Spleen (tissue), 11 donors: ENCODE data around the gene RIIAD1. TPM values are rescaled to one million over a fixed set of nuclear protein-coding genes. Genes with fewer than 3 reads are reported as not detected.

ENCODE experiments used
- DNase-seq: peaks from one replicate; pipeline ENCODE4 v3.0.0-alpha.2; 2020
- H3K27ac ChIP-seq, 8 donors: fragments of 200-600 bp; sonication (generic) in 7 of 8; 1 replicate in 4 of 8; 2 replicates in 4 of 8; pipeline versions ENCODE4 v1.5.0 to v1.8.0; 2016 to 2021; ENCODE audit warnings: inconsistent platforms in 4 of 8, mild to moderate bottlenecking in 4 of 8, moderate library complexity in 1 of 8
- H3K27me3 ChIP-seq, 7 donors: fragments of 200-600 bp; sonication (generic) in 6 of 7; replicated peaks in 1 of 7; 1 replicate in 4 of 7; 2 replicates in 3 of 7; pipeline versions ENCODE4 v1.5.0 to v1.8.0; 2016 to 2021; ENCODE audit warnings: inconsistent platforms in 3 of 7, mild to moderate bottlenecking in 1 of 7
- H3K36me3 ChIP-seq, 6 donors: fragments of 200-600 bp; sonication (generic) in 5 of 6; 1 replicate in 4 of 6; 2 replicates in 2 of 6; pipeline versions ENCODE4 v1.5.0 to v1.8.0; 2016 to 2021; ENCODE audit warnings: inconsistent platforms in 2 of 6
- H3K4me1 ChIP-seq, 6 donors: fragments of 200-600 bp; sonication (generic) in 5 of 6; 1 replicate in 3 of 6; 2 replicates in 3 of 6; pipeline versions ENCODE4 v1.5.0 to v1.8.0; 2016 to 2021; ENCODE audit warnings: inconsistent platforms in 3 of 6
- H3K4me3 ChIP-seq, 8 donors: fragments of 200-600 bp; sonication (generic) in 7 of 8; 1 replicate in 4 of 8; 2 replicates in 4 of 8; pipeline versions ENCODE4 v1.5.0 to v1.8.0; 2016 to 2021; ENCODE audit warnings: inconsistent platforms in 4 of 8, mild to moderate bottlenecking in 4 of 8, moderate library complexity in 2 of 8
- H3K9me3 ChIP-seq, 8 donors: fragments of 200-600 bp; sonication (generic) in 7 of 8; 1 replicate in 4 of 8; 2 replicates in 4 of 8; pipeline versions ENCODE4 v1.5.0 to v1.8.0; 2016 to 2021; ENCODE audit warnings: inconsistent platforms in 4 of 8
- CTCF ChIP-seq, 11 experiments: fragments of 200-600 bp in 7 of 11; fragments of 450-650 bp in 4 of 11; sonication (generic) in 4 of 11; IDR thresholded peaks in 8 of 11; conservative IDR thresholded peaks in 3 of 11; 1 replicate in 7 of 11; 2 replicates in 4 of 11; pipeline versions ENCODE4 v1.4.0 to v1.8.0; 2016 to 2021; ENCODE audit warnings: antibody characterized with exemption in 11 of 11, inconsistent platforms in 4 of 11, mild to moderate bottlenecking in 1 of 11
- POLR2A ChIP-seq, 3 donors: fragments of 450-650 bp; IDR thresholded peaks; one replicate each; pipeline ENCODE4 v1.5.1; 2017; ENCODE audit warnings: antibody characterized with exemption in 3 of 3, mild to moderate bottlenecking in 1 of 3
- POLR2AphosphoS5 ChIP-seq, 3 donors: sonication (generic); formaldehyde crosslinking; IDR thresholded peaks; one replicate each; pipeline ENCODE4 v1.5.1; 2017; ENCODE audit warnings: antibody characterized with exemption in 3 of 3
- WGBS, 5 donors: extraction: QIAGEN DNeasy Blood & Tissue Kit in 3 of 5; methylation state at CpG; one replicate each; pipeline versions ENCODE4 v1.1.5 to v1.1.7; 2013 to 2018; 5-methylcytosine and 5-hydroxymethylcytosine counted together
- intact Hi-C: fragments of 100-400 bp; cut with DNase I; formaldehyde crosslinking; loops from one replicate; pipeline ENCODE4 v1.15.0; 2023; ENCODE audit warnings: low total_unique reads
- polyA plus RNA-seq, 3 donors: library from polyadenylated mRNA; stranded (reverse); fragments of 200-250 nt; gene quantifications; one replicate each; pipeline ENCODE4 v1.2.1, GENCODE V29; 2013
- total RNA-seq, 7 donors: library from RNA; depleted of rRNA in 3 of 7; stranded (reverse); fragments of >200 nt in 3 of 7; fragmentation: NEBNext Ultra II Directional in 4 of 7; extraction: Animal tissue kit (Norgen Biotek cat#: 25700) in 4 of 7; gene quantifications; one replicate each; pipeline versions ENCODE4 v1.1.0 to v1.2.1, GENCODE V29; 2016 to 2021
- donor health status: healthy with polysubstance abuse.
- donor health status: DM: no; HTN: no; CAD: no; lungs with moderate emphysema.
- donor health status: DM: no; HTN: no; CAD: no.
- donor health status: Bipolar disorder and iron deficiency.
- donor health status: healthy.
- donor health status: DM: no; HTN: no; CAD: no.
- donor health status: DM: yes; HTN: yes; CAD: no.

RIIAD1 gene
- total and polyA plus RNA-seq, 10 donors = 0.34 TPM; not detected in 9

DNA sequence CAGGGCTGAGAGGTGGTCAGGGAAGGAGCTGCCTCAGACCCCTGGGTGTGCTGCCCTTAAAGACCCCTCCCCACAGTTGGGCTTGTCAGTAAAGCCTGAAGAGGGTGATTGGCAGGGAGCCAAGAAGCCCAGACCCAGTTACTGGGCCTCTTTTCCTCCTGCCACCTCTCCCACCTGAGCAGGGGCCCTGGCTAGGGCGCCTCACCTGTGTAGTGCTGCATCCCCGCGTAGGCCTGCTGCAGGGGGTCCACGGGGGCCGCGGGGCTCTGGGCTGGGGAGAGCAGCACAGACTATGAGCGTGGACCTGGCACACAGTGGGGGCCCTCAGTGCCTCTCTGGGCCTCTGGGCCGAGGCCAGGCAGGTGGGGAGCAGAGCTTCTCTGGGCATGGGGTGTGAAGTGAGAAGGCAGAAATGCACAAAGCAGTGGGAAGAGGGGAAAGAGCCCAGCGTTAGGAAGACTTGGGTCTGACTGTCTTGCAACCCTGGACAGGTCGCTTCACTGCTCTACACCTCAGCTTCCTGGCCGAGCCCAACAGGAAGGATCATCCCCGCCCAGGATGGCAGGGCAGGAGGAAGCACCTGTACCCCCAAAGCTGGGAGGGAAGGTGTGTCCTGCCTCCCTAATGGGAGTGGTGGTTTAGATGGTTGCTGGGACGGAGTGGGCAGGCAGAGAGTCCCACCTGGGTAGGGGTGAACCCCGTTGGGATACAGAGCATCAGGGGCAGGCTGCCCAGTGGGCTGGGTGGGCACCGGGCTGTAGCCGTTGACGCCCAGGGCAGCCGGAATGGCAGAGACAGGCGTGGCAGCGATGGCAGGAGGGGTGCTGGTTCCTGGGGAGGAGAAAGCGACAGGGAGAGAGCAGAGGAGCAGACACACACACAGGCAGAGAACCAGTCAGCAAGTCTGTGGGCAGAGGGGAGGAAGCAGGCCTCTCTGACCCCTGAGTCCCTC is 14.6 kb upstream of the RIIAD1 start:
- DNase-seq = no peak
- peaks cover 0 to 14% (median 0%) of the 10 kb centered on the region in 7 donors for H3K27me3 ChIP-seq
- no peaks in the 10 kb centered on the region for H3K9me3 ChIP-seq
- intact Hi-C loops = no loop called here
- TF ChIP-seq POLR2A (IDR thresholded peaks at IDR 0.05) = no peak
- no peak for TF ChIP-seq CTCF (IDR thresholded peaks at IDR 0.05 in 8 of 11, conservative IDR thresholded peaks at IDR 0.05 in 3 of 11)
- no peak for TF ChIP-seq POLR2AphosphoS5 (IDR thresholded peaks at IDR 0.05)
- H3K27ac ChIP-seq = no peak overlapping the region
- 61 to 75% (median 70%) methylated on average over 15 to 21 of the region's 21 CpGs for WGBS, 5 donors
- peaks cover 0 to 5% (median 3%) of the 10 kb centered on the region in 6 donors for H3K36me3 ChIP-seq
- H3K4me1 ChIP-seq = peaks cover 0 to 10% (median 4%) of the 10 kb centered on the region in 6 donors
- no peak overlapping the region for H3K4me3 ChIP-seq

DNA sequence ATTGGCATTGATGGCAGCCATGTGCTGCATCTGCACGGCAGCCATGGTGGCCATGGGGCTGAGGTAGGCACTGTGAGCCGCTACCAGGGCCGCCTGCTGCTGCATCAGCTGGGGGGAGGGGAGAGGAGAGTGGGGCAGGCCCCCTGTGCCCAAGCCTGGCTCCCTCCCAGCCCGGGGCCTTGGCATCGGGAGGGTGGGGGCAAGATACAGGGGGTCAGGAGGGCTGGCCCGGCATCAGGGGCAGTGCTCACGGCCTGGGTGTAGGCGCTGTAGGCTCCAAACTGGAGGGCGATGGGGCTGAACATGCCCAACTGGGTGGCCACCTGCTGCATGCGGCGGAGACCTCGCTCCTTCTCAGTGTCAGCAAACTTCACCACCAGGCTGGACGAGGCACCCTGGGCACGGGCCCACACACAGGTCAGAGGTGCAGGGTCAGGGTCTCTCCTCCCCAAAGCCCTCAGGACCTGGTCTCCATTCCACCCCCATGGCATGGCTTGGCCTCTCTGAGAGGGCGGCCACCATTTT is 13.7 kb upstream of the RIIAD1 start:
- TF ChIP-seq POLR2AphosphoS5 (IDR thresholded peaks at IDR 0.05) (no peak), POLR2A (IDR thresholded peaks at IDR 0.05) (no peak), CTCF (IDR thresholded peaks at IDR 0.05 in 8 of 11, conservative IDR thresholded peaks at IDR 0.05 in 3 of 11) (no peak)
- 71 to 96% (median 92%) methylated on average over 6 to 15 of the region's 15 CpGs for WGBS, 5 donors
- DNase-seq = no peak
- intact Hi-C loops = no loop called here
- Histone ChIP-seq H3K36me3 (no peaks in the 10 kb centered on the region), H3K4me1 (peaks cover 0 to 10% (median 4%) of the 10 kb centered on the region in 6 donors), H3K27me3 (peaks cover 0 to 15% (median 0%) of the 10 kb centered on the region in 7 donors), H3K27ac (no peak overlapping the region), H3K4me3 (no peak overlapping the region), H3K9me3 (no peaks in the 10 kb centered on the region)

GRCh38 chr1:151708891-151709290 is 12.4 kb upstream of the RIIAD1 start:
- WGBS, 5 donors = 68 to 87% (median 78%) methylated on average over 11 to 15 of the region's 15 CpGs
- Histone ChIP-seq H3K27me3 (peaks cover 0 to 24% (median 0%) of the 10 kb centered on the region in 7 donors), H3K36me3 (no peaks in the 10 kb centered on the region), H3K4me3 (no peak overlapping the region), H3K27ac (no peak overlapping the region), H3K9me3 (no peaks in the 10 kb centered on the region), H3K4me1 (no peaks in the 10 kb centered on the region)
- no peak for DNase-seq
- TF ChIP-seq POLR2A (IDR thresholded peaks at IDR 0.05) (no peak), CTCF (IDR thresholded peaks at IDR 0.05 in 8 of 11, conservative IDR thresholded peaks at IDR 0.05 in 3 of 11) (no peak), POLR2AphosphoS5 (IDR thresholded peaks at IDR 0.05) (no peak)
- intact Hi-C loops = no loop called here
